Measurements from ENCODE around the gene TOP2B.

GRCh38 chr3:25548836-25549235 is 115.9 kb downstream of the TOP2B start:
- TF ChIP-seq REST (IDR thresholded peaks at IDR 0.05; ENCODE audit: unreplicated experiment), result no peak
- TF ChIP-seq, protein P1, sequence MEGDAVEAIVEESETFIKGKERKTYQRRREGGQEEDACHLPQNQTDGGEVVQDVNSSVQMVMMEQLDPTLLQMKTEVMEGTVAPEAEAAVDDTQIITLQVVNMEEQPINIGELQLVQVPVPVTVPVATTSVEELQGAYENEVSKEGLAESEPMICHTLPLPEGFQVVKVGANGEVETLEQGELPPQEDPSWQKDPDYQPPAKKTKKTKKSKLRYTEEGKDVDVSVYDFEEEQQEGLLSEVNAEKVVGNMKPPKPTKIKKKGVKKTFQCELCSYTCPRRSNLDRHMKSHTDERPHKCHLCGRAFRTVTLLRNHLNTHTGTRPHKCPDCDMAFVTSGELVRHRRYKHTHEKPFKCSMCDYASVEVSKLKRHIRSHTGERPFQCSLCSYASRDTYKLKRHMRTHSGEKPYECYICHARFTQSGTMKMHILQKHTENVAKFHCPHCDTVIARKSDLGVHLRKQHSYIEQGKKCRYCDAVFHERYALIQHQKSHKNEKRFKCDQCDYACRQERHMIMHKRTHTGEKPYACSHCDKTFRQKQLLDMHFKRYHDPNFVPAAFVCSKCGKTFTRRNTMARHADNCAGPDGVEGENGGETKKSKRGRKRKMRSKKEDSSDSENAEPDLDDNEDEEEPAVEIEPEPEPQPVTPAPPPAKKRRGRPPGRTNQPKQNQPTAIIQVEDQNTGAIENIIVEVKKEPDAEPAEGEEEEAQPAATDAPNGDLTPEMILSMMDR (conservative IDR thresholded peaks at IDR 0.05; ENCODE audit: low read depth in 2 of 2), result no peak

Data from GM23338 (cell line).